ENCODE results near the gene DNAJC11.
"Not testable (repeated sequence)": the region's sequence is repeated elsewhere in the genome, so short reads cannot be mapped to it uniquely, and the experiment has no call there.

The DNAJC11 gene

GRCh38 chr1:6613361-6614018 lies 88.1 kb downstream of the DNAJC11 start, which contains the start of gene PHF13:
TSS of gene PHF13 (plus strand) at chr1:6613731. CDS start at chr1:6614067, 336 bp downstream.
- Mint-ChIP-seq H3K27ac (peak within 1 kb of the TSS; percentile 72), H3K4me3 (peak within 1 kb of the TSS; percentile 79), H3K27me3 (no peaks in the 10 kb centered on the region), H3K36me3 (ENCODE audit: low read depth) (peaks cover 3% of the 10 kb centered on the region), H3K4me1 (peaks cover 17% of the 10 kb centered on the region), H3K9me3 (no peaks in the 10 kb centered on the region)
- ATAC-seq (peak; percentile 98), DNase-seq (peak; percentile 100)

- ATAC-seq (peak; percentile 22), DNase-seq (peak; percentile 45)
- no peaks in the 10 kb centered on the region for H3K9me3 Mint-ChIP-seq
- peak overlapping the region; percentile 79 for H3K4me3 Mint-ChIP-seq
- H3K4me1 Mint-ChIP-seq: peaks cover 17% of the 10 kb centered on the region
- H3K27me3 Mint-ChIP-seq: no peaks in the 10 kb centered on the region
- H3K27ac Mint-ChIP-seq: peak overlapping the region; percentile 72
- peaks cover 3% of the 10 kb centered on the region for H3K36me3 Mint-ChIP-seq (ENCODE audit: low read depth)
These were observed 88.8 kb downstream of the DNAJC11 start for GRCh38 chr1:6612641-6613360.

- peak; percentile 44 for DNase-seq
- peak overlapping the region; percentile 78 for H3K4me3 Mint-ChIP-seq
These were observed 97.6 kb downstream of the DNAJC11 start for GRCh38 chr1:6603915-6604558.

GRCh38 chr1:6603238-6603914 lies 98.2 kb downstream of the DNAJC11 start:
- peaks cover 42% of the 10 kb centered on the region for H3K4me1 Mint-ChIP-seq
- no peaks in the 10 kb centered on the region for H3K9me3 Mint-ChIP-seq
- DNase-seq (peak; percentile 68), ATAC-seq (peak; percentile 30)
- peak overlapping the region; percentile 97 for H3K27ac Mint-ChIP-seq
- no peaks in the 10 kb centered on the region for H3K27me3 Mint-ChIP-seq
- H3K4me3 Mint-ChIP-seq: peak overlapping the region; percentile 78
- peaks cover 26% of the 10 kb centered on the region for H3K36me3 Mint-ChIP-seq (ENCODE audit: low read depth)

More at GRCh38 chr1:6603915-6604558, 97.6 kb downstream of the DNAJC11 start:
- no peaks in the 10 kb centered on the region for H3K9me3 Mint-ChIP-seq
- no peaks in the 10 kb centered on the region for H3K27me3 Mint-ChIP-seq
- no peak for ATAC-seq
- peak overlapping the region; percentile 97 for H3K27ac Mint-ChIP-seq
- H3K4me1 Mint-ChIP-seq: peaks cover 36% of the 10 kb centered on the region
- peaks cover 19% of the 10 kb centered on the region for H3K36me3 Mint-ChIP-seq (ENCODE audit: low read depth)

GRCh38 chr1:6602669-6603237 lies 98.9 kb downstream of the DNAJC11 start, which contains the start of gene KLHL21:
TSS of gene KLHL21 (minus strand) at chr1:6602869. CDS start at chr1:6602817, 52 bp downstream.
- no peaks in the 10 kb centered on the region for H3K27me3 Mint-ChIP-seq
- peaks cover 31% of the 10 kb centered on the region for H3K36me3 Mint-ChIP-seq (ENCODE audit: low read depth)
- H3K27ac Mint-ChIP-seq: peak within 1 kb of the TSS; percentile 97
- H3K9me3 Mint-ChIP-seq: no peaks in the 10 kb centered on the region
- peak; percentile 54 for ATAC-seq
- H3K4me3 Mint-ChIP-seq: peak within 1 kb of the TSS; percentile 98
- H3K4me1 Mint-ChIP-seq: peaks cover 45% of the 10 kb centered on the region
- DNase-seq: peak; percentile 92

- peaks cover 38% of the 10 kb centered on the region for H3K36me3 Mint-ChIP-seq (ENCODE audit: low read depth)
- H3K9me3 Mint-ChIP-seq: no peaks in the 10 kb centered on the region
- peak overlapping the region; percentile 98 for H3K4me3 Mint-ChIP-seq
- peak; percentile 17 for ATAC-seq
- peak overlapping the region; percentile 97 for H3K27ac Mint-ChIP-seq
- H3K27me3 Mint-ChIP-seq: no peaks in the 10 kb centered on the region
- peak; percentile 33 for DNase-seq
- H3K4me1 Mint-ChIP-seq: peaks cover 49% of the 10 kb centered on the region
These were observed 99.5 kb downstream of the DNAJC11 start for GRCh38 chr1:6601923-6602668.

GRCh38 chr1:6601049-6601922 lies 100.3 kb downstream of the DNAJC11 start:
- Mint-ChIP-seq H3K27ac (peak overlapping the region; percentile 97), H3K9me3 (no peaks in the 10 kb centered on the region), H3K4me1 (peaks cover 54% of the 10 kb centered on the region), H3K4me3 (peak overlapping the region; percentile 98), H3K27me3 (no peaks in the 10 kb centered on the region), H3K36me3 (ENCODE audit: low read depth) (peaks cover 40% of the 10 kb centered on the region)
- peak; percentile 81 for ATAC-seq
- DNase-seq: peak; percentile 82

GRCh38 chr1:6600410-6601048 lies 101.1 kb downstream of the DNAJC11 start:
- peak overlapping the region; percentile 98 for H3K4me3 Mint-ChIP-seq
- H3K36me3 Mint-ChIP-seq (ENCODE audit: low read depth): peaks cover 47% of the 10 kb centered on the region
- DNase-seq (no peak), ATAC-seq (peak; percentile 0)
- H3K27ac Mint-ChIP-seq: peak overlapping the region; percentile 97
- no peaks in the 10 kb centered on the region for H3K9me3 Mint-ChIP-seq
- H3K4me1 Mint-ChIP-seq: peaks cover 55% of the 10 kb centered on the region
- no peaks in the 10 kb centered on the region for H3K27me3 Mint-ChIP-seq

GRCh38 chr1:6599991-6600390 lies 101.6 kb downstream of the DNAJC11 start:
- not testable (repeated sequence) for H3K9me3 Mint-ChIP-seq, ATAC-seq

GRCh38 chr1:6599141-6599975 lies 102.3 kb downstream of the DNAJC11 start:
- no peak for ATAC-seq
- H3K4me3 Mint-ChIP-seq: peak overlapping the region; percentile 98
- peak overlapping the region; percentile 82 for H3K27ac Mint-ChIP-seq
- H3K27me3 Mint-ChIP-seq: no peaks in the 10 kb centered on the region
- peak; percentile 57 for DNase-seq
- H3K36me3 Mint-ChIP-seq (ENCODE audit: low read depth): peaks cover 53% of the 10 kb centered on the region
- H3K4me1 Mint-ChIP-seq: peaks cover 51% of the 10 kb centered on the region
- no peaks in the 10 kb centered on the region for H3K9me3 Mint-ChIP-seq

More at GRCh38 chr1:6599991-6600390, 101.6 kb downstream of the DNAJC11 start:
- Mint-ChIP-seq H3K4me3 (peak overlapping the region; percentile 98), H3K4me1 (peaks cover 53% of the 10 kb centered on the region), H3K36me3 (ENCODE audit: low read depth) (peaks cover 52% of the 10 kb centered on the region), H3K27ac (peak overlapping the region; percentile 97)
- H3K27me3 Mint-ChIP-seq, DNase-seq: not testable (repeated sequence)

GRCh38 chr1:6597777-6598131 lies 103.9 kb downstream of the DNAJC11 start:
- Mint-ChIP-seq H3K27me3 (no peaks in the 10 kb centered on the region), H3K36me3 (ENCODE audit: low read depth) (peaks cover 58% of the 10 kb centered on the region), H3K9me3 (no peaks in the 10 kb centered on the region), H3K27ac (no peak overlapping the region), H3K4me3 (no peak overlapping the region), H3K4me1 (peaks cover 41% of the 10 kb centered on the region)
- DNase-seq: no peak
- no peak for ATAC-seq
